Thyroid gland (tissue), 4 donors: ENCODE results near the gene SLC25A29.
"Not testable (repeated sequence)": the region's sequence is repeated elsewhere in the genome, so short reads cannot be mapped to it uniquely, and the experiment has no call there.

Experiments used
- CTCF ChIP-seq, 6 experiments: fragments of 200-600 bp in 3 of 6; fragments of 450-650 bp in 3 of 6; sonication (generic) in 3 of 6; IDR thresholded peaks; one replicate each; pipeline ENCODE4 v1.5.1; 2016 to 2019; ENCODE audit warnings: antibody characterized with exemption in 6 of 6, mild to moderate bottlenecking in 2 of 6, inconsistent platforms in 1 of 6, moderate library complexity in 1 of 6
- POLR2A ChIP-seq, 2 donors: fragments of 450-650 bp; IDR thresholded peaks; one replicate each; pipeline ENCODE4 v1.6.1; 2017; ENCODE audit warnings: antibody characterized with exemption in 2 of 2, mild to moderate bottlenecking in 2 of 2, moderate library complexity in 1 of 2

DNA sequence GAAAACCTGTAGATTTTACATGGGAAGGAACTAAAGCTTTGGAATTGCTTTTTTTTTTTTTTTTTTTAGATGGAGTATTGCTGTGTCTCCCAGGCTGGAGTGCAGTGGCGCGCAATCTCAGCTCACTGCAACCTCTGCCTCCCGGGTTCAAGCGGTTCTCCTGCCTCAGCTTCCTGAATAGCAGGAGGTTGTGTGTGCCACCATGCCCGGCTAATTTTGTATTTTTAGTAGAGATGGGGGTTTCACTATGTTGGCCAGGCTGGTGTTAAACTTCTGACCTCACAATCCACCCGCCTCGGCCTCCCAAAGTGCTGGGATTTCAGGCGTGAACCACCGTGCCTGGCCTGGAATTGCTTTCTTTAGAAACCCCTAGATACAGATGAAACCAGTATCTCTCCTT is 22.8 kb downstream of the SLC25A29 start:
- TF ChIP-seq CTCF, POLR2A (IDR thresholded peaks at IDR 0.05): not testable (repeated sequence)
